ENCODE data around the gene VASP.

VASP gene

GRCh38 chr19:45515807-45516401, 8.6 kb downstream of the VASP start:
- DNase-seq: no peak

DNA sequence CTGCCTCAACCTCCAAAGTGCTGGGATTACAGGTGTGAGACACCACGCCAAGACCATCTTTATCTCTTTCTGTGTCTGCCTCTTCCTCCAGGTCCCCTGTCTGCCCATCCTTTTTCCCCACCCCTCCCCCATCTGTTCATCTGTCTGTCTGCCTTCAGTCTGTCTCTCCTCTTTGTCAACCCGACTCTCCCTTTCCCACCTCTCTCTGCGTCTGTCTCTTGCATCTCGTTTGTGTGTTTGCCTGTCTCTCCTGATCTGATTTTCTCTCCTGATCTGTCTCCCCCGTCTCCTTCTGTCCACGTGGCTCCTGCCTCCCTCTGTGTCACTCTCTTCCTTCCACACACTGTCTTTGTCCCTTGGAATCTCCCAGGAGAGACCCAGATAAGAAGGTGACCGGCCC, 10.0 kb downstream of the VASP start:
- DNase-seq: no peak

DNA sequence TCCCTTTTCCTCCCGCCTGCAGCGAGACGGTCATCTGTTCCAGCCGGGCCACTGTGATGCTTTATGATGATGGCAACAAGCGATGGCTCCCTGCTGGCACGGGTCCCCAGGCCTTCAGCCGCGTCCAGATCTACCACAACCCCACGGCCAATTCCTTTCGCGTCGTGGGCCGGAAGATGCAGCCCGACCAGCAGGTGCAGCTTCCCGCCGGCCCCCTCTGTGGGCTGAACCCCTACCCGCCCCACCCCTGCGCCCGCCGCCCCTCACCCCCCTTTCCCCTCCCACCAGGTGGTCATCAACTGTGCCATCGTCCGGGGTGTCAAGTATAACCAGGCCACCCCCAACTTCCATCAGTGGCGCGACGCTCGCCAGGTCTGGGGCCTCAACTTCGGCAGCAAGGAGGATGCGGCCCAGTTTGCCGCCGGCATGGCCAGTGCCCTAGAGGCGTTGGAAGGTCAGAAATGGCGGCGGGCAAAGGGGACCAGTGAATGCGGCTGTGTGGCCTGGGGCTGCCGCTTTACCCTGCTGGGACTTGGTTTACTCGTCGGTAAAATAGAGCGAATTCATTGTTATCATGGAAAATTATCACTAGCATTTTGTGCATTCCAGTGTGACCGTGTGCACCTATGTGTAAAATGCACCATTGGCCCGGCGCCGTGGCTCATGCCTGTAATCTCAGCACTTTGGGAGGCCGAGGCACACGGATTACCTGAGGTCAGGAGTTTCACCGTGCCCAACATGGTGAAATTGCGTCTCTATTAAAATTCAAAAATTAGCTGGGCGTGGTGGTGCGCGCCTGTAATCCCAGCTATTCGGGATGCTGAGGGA, 10.6 kb downstream of the VASP start:
- no peak for DNase-seq

GRCh38 chr19:45518469-45518826, 11.2 kb downstream of the VASP start:
- DNase-seq: no peak

GRCh38 chr19:45522010-45522941, 15.0 kb downstream of the VASP start:
- no peak for DNase-seq

DNA sequence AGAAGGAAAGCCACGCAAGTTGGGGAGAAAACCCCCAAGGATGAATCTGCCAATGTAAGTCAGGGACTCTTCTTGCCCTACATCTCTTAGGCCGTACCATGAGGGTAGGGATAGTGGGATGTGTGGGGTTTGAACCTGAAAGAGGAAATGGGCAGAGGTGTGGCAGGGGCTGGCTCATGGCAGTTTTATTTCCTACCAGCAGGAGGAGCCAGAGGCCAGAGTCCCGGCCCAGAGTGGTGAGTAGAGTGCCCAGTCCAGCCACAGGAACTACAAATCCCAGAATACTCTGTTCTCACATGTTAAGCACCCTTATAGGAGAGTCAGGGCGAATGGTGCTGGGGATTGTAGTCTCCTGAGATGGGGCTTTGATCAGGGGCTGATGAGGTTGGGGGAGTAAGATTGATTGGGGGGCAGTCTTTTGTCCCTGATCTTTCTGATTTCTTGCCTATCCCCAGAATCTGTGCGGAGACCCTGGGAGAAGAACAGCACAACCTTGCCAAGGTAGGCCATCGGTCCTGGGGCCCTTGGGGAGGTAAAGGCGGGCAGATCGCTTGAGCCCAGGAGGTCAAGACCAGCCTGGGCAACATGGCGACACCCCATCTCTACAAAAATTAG, 16.5 kb downstream of the VASP start:
- peak; percentile 79 for DNase-seq

DNA sequence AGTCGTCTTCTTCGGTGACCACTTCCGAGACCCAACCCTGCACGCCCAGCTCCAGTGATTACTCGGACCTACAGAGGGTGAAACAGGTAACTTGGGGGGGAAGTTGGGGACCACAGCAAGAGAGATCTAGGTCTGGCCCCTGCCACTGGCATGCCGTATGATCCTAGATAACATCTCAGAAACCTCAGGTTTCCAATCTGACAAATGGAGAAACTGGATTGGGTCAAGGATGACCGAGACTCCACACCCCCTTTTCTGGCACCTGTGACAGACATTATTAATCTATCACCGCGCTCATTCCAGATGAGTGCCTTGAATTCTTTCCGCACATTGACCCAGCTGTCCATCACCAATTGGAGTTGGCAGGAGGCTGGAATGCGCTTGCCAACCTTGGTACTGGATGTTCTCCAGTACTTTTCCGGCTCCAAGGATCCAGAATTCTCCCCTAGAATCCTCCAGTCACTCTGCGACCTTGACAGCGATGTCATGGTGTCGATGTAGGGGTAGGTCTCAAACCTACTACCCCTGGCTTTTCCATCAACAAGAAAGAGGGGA, 17.4 kb downstream of the VASP start:
- no peak for DNase-seq

DNA sequence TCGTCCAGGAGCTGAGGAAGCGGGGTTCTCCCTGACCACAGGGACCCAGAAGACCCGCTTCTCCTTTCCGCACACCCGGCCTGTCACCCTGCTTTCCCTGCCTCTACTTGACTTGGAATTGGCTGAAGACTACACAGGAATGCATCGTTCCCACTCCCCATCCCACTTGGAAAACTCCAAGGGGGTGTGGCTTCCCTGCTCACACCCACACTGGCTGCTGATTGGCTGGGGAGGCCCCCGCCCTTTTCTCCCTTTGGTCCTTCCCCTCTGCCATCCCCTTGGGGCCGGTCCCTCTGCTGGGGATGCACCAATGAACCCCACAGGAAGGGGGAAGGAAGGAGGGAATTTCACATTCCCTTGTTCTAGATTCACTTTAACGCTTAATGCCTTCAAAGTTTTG, 18.9 kb downstream of the VASP start:
- DNase-seq: peak; percentile 53

DNA sequence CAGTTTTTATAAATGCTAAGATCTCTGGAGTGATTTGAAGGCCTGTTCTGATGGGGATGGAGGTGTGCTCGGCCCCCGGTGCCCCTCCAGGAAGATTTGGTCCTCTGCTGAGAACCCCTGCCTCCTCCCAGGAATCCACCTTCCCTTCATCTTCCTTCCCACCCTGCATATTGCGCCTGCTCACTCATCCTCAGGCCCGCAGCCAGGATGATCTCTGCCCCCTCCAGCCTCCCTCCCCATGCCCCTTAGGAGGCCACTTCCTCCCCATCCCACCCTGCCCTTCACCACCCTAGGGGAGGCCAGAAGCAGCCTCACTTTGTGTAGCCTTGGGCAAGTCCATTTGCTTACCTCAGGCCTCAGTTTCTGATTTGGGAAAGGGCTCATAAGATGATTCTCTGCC, 19.7 kb downstream of the VASP start:
- DNase-seq: no peak

DNA sequence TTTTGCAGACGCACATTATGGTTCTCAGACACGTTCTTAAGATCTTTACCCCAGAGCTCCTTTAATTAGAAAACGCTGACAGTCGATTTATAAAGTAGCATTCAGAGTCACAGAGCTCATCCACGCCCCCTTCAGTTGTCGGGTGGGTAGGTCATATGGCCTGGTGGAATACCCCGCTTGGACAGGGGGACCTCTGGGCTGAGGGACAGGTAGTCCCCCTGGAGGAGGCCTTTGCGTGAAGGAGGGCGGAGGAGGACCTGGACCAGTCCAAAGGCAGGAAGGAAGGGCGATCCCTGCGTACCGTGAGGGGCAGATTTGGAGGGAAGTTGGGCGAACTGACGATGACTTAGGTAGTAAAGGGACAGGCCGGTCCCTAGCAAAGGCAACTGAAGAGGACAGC, 20.5 kb downstream of the VASP start:
- no peak for DNase-seq

- no peak for DNase-seq
Observed at GRCh38 chr19:45528149-45528743, 21.0 kb downstream of the VASP start.

GRCh38 chr19:45528744-45529419, 21.6 kb downstream of the VASP start:
- peak; percentile 33 for DNase-seq

- no peak for DNase-seq
Observed at GRCh38 chr19:45529420-45529785, 22.1 kb downstream of the VASP start.

DNA sequence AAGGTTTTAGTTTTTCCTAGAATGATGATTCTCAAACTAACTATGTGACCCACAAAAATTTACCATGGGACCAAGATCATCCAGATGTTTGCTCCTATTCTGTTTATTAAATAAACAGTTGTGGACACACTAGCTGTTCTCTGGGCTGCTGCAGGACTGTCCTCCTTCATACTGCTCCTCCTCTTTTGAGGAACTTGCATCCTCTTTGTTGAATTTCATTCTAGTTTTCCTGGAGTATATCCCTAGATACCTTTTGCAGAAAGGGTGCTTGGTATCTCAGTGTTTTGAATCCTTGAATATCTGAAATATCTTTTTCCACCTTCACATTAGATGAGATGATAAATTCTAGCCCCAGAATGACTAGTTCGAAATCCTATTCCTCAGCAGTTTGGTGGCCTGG, 24.1 kb downstream of the VASP start:
- DNase-seq: no peak

- no peak for DNase-seq
Observed at GRCh38 chr19:45539459-45539858, 32.2 kb downstream of the VASP start.

DNA sequence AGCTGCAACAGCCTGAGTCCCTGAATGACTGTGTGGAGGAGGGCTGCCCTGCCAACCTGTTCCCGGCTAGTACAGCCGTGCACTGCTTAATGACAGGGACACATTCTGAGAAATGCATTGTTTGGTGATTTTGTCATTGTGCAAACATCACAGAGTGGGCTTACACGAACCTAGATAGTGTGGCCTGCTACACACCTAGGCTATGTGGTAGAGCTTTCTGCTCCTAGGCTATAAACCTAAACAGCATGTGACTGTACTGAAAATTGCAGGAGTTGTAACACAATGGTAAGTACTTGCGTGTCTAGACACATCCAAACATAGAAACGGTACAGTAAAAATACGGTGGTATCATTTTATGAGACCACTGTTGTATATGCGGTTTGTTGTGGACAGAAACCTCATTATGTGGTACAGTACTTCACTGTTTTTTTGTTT, 35.0 kb downstream of the VASP start:
- DNase-seq: no peak

DNA sequence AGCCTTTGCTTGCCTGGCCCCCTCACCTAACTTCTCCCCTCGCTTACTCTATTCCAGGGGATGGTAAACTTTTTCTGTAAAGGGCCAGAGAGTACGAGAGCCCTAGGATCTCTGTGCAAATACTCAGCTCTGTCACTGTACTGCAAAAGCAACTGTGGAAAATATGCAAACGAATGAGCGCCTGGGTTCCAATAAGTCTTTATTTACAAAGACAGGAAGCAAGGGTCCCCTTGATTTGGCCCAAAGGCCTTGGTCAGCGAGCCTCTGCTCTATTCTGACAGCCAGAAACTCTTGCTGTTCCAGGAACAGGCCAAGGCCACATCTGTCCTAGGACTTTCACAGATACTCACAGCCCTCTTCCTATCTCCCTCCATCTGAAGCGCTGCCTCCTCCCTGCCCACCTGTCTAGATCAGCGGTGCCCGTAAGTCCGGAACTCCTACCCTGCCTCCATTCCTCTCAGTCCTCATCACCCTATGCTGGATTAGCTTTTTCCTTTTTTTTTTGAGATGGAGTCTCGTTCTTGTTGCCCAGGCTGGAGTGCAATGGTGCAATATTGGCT, 40.0 kb downstream of the VASP start:
- no peak for DNase-seq

DNA sequence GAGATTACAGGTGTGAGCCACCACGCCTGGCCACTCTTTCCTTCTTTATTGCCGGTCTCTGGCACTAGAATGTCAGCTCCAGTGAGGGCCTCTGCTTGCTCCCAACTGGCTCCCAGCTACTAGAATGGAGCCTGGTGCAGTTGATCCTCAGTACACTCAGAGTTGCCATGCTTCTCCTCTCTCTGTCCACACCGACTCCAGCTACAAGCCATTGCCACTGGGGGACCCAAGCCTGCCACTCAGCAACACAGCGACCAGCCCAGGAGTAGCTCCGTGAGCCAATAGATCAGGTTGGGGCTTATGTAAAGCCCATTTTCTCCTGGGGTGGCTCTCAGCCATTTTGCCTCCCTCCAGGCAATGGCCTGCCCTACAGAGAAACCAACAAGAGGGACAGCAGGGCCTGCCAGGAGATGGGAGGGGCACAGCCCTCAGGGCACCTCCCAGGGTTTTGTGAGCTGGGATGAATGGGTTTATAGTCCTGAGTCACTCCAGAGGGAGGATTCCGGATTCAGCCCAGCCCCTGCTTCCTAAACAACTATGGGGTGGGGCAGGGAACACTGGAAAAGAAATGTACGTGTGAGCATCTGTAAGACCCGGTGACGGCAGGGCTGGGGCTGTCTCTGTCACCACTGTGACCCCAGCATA, 40.8 kb downstream of the VASP start:
- no peak for DNase-seq

DNA sequence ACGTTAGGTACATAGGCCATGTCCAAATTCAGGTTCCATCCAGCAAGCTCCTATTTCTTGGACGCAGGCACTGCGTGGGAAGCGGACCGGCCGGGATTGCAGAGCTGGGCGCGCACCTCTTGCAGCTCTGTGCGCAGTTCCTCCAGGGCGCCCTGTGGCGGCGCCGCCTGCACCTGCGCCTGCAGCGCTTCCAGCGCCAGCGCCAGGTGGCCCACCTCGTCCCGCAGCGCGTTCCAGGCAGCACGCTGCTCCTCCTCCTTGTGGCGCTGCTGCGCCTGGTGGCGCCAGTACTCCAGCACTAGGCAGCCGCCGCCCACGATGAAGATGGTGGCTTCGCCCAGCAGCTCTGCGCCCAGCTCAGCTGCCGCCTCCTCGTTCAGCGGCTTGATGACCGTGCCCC, 46.2 kb downstream of the VASP start:
- no peak for DNase-seq

GRCh38 chr19:45554481-45554880, 47.2 kb downstream of the VASP start:
- DNase-seq: no peak

DNA sequence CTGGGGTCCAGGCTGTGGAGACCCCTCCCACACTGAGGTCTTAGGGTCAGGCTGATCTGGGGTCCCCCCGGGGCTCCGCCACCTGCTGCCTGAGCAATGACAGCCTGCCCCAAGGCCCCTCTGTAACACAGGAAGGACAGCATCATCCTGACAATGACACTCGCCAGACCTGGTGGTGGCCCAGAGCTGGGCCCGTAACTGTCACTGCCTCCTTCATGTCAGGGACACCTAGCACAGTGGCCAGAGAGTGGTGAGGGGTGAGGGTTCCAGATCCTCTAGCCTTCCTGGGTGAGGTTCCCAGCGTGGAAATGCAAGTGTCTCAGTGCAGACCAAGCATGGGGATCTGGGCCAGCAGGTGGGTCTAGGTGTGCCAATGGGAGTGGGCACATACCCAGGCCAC, 49.6 kb downstream of the VASP start:
- no peak for DNase-seq

Data from NCI-H774 (cell line).